Retina (tissue), 1 donor: ENCODE data around the gene CHKA.
A peak's percentile ranks its signal among the peaks of the same experiment; 100 is the strongest.

Source experiments
- DNase-seq: peaks from one replicate; pipeline ENCODE4 v3.0.0-alpha.2; 2016

Gene CHKA

DNA sequence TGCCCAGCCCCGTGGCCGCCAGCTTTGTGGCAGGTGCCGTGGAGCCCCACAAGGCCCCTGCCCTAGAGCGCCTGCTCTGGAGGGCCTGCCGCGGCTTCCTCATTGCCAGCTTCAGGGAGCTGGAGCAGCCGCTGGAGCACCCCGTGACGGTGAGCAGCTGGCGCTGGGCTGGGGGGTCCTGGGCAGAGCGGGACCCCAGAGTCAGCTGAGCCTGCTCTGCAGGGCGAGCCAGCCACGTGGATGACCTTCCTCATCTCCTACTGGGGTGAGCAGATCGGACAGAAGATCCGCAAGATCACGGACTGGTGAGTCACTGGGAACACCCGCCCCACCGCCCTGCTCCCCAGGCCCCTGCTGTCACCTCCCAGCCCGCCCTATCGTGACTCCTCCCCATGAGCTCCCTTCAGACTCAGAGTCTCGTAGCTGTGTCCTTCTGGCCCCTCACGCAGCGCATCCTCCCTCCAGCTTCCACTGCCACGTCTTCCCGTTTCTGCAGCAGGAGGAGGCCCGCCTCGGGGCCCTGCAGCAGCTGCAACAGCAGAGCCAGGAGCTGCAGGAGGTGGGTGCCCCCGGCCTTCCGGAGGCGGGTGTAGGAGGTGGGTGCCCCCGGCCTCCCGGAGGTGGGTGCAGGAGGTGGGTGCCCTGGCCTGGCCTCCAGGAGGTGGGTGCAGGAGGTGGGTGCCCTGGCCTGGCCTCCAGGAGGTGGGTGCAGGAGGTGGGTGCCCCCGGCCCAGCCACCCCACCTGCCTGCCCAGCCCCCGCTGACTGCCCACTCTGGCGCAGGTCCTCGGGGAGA is 77.6 kb downstream of the CHKA start:
- no peak for DNase-seq

- no peak for DNase-seq
Measured at GRCh38 chr11:68043029-68043348, 78.2 kb downstream of the CHKA start.

DNA sequence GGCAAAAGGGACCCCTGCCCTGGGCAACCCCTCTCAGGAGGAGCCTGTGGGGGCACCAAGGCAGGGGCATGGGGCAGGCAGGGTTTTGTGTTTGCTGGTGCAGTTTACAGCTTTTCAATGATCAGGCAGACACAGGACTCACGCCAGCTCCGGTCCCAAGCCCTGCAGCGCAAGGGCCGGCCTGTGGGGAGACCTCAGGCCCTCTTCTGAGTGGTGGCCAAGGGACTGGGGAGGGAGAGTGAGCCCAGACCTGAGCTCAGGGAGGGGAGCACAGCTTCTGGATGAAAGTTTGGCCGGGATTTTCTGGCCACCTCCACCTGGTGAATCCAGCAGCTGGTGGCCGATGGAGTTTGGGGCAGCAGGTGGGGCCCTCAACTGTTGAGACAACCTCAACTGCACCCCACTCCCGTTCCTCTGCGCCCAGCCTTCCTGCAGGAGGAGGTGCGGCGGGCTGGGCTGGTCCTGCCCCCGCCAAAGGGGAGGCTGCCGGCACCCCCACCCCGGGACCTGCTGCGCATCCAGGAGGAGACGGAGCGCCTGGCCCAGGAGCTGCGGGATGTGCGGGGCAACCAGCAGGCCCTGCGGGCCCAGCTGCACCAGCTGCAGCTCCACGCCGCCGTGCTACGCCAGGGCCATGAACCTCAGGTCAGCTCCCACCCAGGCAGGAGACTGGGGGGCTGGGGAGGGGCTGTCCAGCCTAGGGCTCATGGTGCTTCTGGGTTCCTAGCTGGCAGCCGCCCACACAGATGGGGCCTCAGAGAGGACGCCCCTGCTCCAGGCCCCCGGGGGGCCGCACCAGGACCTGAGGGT is 78.8 kb downstream of the CHKA start:
- no peak for DNase-seq

DNA sequence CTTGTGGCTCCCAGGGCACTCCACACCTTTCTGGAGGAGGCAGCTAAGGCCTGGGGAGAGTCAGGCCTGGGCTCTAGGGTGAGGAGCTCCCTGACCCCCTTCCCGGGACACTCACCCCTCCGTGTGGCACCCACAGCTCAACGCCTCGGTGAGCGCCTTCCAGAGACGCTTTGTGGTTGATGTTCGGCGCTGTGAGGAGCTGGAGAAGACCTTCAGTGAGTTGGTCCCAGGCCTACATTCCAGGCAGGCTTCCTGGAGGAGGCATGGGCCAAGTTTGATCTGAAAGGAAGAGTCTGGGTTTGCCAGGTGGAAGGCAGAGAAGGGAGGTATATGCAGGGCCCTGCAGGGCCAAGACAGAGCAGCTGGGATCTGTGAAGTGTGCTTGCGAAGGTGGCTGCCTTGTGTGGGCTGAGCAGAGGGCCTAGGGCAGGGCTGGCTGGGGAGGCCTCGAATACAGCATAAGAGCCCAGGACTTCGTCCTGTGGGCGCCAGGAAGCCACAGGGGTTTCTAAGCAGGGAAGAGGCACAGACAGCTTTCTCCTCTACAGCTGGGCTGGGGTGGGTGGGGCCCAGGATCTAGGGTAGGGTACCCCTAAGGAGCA is 79.5 kb downstream of the CHKA start:
- DNase-seq: no peak

GRCh38 chr11:68040957-68041591 is 80.1 kb downstream of the CHKA start:
- no peak for DNase-seq

GRCh38 chr11:68040101-68040956 is 80.9 kb downstream of the CHKA start:
- no peak for DNase-seq

DNA sequence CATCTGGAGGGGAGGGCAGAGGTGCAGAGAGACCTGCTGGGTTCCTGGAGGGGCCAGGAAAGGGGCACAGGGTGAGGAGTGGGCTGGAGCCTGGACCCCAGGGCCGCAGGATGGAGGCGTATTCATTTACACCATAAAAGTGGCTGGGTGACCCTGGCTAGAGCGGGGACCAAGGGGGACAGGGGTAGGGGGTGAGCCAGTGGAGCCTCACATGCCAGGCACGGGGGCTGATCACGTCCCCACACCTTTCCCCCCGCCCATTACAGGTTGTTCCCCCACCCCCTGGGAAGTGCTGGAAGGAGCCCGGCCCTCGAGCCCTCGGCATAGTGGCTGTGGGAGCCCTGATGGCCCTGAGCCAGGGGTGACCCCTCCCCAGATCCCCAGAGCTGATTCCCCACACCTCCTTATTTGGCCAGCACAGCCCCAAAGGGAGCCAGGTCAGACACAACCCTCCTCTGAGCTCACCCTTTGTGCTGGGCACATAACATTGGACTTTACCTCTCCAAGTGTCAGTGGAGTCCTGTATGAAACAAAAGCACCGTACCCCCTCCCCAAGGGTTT is 81.6 kb downstream of the CHKA start:
- DNase-seq: no peak

GRCh38 chr11:68038718-68039525 is 82.3 kb downstream of the CHKA start, which contains the start of gene TCIRG1:
TCIRG1 (plus strand) TSS chr11:68039025; CDS start chr11:68041272, 2,247 bp downstream.
- peak; percentile 64 for DNase-seq

DNA sequence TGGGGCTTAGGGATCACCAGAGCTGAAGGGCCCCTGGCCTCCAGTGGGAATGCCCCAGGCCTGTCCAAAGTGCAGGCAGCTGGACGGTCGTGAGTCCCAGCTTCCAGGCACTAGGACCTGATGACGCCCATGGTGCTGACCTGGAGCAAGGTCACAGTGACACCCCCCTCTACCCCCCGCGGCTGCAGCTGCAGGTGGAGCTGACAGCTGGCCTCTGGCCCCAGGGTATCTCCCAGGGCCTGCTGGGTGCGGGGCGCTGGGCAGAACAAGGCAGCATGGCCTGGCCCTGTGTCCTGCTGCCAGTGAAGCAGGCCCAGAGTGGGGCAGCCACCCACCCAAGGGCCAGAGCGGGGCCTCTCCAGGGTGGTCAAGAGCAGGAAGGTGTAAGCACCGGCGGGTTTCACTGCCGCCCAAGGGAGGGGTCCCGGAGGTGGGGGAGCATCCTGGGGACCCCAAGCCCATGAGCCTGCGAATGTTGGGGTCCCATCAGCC is 82.9 kb downstream of the CHKA start:
- no peak for DNase-seq

GRCh38 chr11:68037411-68038225 is 83.6 kb downstream of the CHKA start:
- no peak for DNase-seq

DNA sequence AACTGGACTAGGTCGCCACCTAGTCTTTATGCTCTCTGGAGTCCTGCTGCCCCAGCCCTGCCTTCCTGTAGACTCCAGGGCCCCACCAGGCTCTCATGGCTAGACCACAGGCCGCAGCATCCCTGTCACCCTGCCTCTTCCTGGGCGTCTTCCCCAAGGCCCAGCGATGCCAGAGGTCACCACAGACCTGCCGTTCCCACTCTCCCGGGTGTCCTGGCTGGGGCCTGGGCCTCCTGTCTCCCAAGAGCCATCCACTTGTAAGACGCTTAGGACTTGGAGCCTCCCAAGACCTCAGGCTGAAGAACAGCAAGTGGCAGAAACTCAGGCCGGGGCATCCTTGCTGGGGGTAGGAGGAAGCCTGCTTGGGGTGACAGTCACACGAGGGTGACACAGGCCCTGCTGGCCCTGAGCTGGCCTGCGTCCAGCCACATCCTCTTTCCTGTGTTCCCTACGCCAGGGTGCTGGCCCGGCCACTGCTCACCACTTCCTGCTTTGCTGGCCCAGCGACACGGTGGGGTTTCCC is 84.4 kb downstream of the CHKA start:
- DNase-seq: no peak

DNA sequence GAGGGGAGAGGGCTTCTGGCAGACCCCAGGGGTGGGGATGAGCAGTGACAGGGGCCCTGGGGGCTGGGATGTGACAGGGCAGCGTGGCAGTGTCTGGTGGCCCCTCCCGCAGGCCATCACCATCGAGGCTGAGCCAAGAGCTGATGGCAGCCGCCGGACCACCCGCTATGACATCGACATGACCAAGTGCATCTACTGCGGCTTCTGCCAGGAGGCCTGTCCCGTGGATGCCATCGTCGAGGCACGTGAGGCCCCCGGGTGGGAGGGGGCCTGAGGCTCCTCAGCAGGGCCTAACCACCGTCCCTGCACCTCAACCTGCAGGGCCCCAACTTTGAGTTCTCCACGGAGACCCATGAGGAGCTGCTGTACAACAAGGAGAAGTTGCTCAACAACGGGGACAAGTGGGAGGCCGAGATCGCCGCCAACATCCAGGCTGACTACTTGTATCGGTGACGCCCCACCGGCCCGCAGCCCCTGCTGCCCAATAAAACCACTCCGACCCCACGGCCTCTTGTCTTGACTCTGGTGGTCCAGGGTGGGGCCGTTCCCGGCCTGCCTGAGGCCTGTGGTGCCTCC is 85.0 kb downstream of the CHKA start:
- DNase-seq: no peak

DNA sequence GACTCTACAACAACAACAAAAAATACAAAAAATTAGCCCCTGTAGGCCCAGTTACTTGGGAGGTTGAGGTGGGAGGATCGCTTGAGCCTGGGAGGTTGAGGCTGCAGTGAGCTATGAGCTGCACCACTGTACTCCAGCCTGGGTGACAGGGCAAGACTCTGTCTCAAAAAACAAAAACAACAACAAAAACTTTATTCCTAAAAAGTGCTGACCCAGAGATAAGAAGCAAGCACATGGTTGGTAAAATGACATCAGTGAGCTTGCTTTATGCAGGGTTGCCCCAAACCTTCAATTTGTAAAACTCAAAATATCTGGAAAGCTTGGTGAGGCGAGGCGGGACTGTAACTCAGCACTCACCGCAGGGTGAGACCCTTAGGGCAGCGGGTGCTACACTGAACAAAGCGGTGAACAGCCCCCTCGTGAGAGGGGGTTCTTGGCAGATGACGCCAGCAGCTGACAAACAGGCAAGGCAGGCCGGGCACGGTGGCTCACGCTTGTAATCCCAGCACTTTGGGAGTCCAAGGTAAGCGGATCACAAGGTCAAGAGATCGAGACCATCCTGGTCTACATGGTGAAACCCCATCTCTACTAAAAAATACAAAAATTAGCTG is 85.8 kb downstream of the CHKA start:
- no peak for DNase-seq

DNA sequence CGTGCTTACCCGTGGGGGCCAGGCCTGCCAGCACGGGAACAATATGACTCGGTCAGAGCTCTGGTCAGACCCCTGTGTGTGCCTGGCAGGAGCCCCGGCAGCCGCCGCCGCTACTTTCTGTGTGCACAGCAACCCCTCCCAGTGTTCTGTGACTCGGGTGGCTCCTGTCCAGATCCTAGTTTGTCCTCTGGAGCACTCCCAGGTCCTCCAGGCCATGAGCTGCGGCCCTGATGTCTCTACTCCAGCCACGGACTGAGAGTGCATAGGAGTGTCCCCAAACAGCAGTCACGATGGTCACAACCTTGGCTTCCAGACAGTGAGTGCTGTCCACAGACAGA is 87.5 kb downstream of the CHKA start:
- no peak for DNase-seq

DNA sequence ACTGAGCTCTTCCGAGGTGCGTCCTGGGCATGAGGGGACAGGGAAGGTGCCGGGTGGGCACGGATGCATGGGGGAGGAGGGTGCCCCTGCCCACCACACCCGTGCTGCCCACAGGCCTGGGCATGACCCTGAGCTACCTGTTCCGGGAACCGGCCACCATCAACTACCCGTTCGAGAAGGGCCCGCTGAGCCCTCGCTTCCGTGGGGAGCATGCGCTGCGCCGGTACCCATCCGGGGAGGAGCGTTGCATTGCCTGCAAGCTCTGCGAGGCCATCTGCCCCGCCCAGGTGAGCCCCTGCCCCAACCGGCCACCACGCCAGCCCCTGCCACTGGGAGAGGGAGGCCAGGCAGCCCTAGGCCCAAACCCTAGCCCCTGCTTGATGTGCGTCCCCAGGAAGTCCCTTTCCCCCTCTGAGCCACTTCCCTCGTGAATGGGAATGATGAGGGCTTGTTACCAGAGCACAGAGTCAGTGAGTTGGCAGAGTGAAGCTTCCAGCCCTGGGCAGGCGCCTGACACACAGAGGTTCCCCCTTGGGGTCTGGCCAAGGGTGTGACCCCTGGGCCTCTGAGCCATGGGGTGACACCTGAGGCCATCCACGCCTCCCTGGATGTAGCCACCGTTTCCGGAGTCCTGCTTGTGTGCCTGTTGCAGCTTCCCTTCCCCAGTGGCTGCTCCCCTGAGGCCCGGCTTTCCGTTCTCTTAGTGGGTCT is 88.0 kb downstream of the CHKA start:
- DNase-seq: no peak

DNA sequence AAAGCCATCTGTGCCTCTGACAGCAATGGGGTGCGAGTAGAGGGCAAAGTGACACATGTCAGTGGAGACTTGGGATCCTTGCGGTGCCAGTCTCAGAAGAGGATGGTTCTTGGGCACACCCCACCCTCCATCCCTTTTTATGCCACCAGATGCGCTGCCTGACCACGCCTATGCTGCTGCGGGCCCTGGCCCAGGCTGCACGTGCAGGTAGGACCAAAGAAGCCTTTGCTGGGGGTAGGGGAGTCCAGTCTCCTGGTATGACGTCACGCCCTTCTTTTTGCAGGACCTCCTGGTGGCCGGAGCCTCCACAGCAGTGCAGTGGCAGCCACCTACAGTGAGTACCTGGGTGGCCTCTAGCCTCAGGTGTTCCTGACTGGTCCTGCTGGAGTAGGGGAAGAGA is 89.2 kb downstream of the CHKA start:
- no peak for DNase-seq

DNA sequence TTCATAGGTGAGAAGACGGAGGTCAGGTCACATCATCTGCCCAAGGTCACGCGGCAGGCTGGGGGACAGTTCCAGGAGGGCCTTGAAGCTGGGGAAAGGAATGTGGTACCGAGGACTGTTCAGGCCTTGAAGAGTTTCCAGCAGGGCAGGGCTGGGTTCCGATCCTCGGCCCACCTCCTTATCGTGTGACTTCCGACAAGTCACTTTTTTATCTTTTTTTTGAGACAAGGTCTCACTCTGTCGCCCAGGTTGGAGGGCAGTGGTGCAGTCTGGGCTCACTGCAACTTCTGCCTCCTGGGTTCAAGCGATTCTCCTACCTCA is 90.1 kb downstream of the CHKA start:
- no peak for DNase-seq

GRCh38 chr11:68030318-68031143 is 90.7 kb downstream of the CHKA start, which contains the start of gene NDUFS8:
NDUFS8 (plus strand) TSS chr11:68030681; CDS start chr11:68032152, 1,471 bp downstream.
- peak; percentile 99 for DNase-seq
